Ishikawa (cell line): ENCODE measurements around the gene BCL2L1.

Experiments
- CEBPB ChIP-seq: IDR thresholded peaks from 2 replicates; pipeline ENCODE4 v1.6.1; 2012
- CREB1 ChIP-seq: IDR thresholded peaks from 2 replicates; pipeline ENCODE4 v1.6.1; 2012; ENCODE audit warnings: low read depth
- EP300 ChIP-seq: IDR thresholded peaks from 2 replicates; pipeline ENCODE4 v1.6.1; 2012; ENCODE audit warnings: borderline replicate concordance
- FOXM1 ChIP-seq: IDR thresholded peaks from 2 replicates; pipeline ENCODE4 v1.6.1; 2012; ENCODE audit warnings: low read depth, borderline replicate concordance
- RAD21 ChIP-seq: IDR thresholded peaks from 2 replicates; pipeline ENCODE4 v1.6.1; 2012; ENCODE audit warnings: low read depth
- TCF12 ChIP-seq: IDR thresholded peaks from 2 replicates; pipeline ENCODE4 v1.6.1; 2012; ENCODE audit warnings: low read depth
- TEAD4 ChIP-seq: IDR thresholded peaks from 2 replicates; pipeline ENCODE4 v1.6.1; 2012
- YY1 ChIP-seq: IDR thresholded peaks from 2 replicates; pipeline ENCODE4 v1.6.1; 2012; ENCODE audit warnings: low read depth
- TF ChIP-seq, protein P1 (sequence below): IDR thresholded peaks from 2 replicates; pipeline ENCODE4 v1.6.1; 2012
- TF ChIP-seq, protein P2 (sequence below): IDR thresholded peaks from 2 replicates; pipeline ENCODE4 v1.6.1; 2012

GRCh38 chr20:31721408-31722256 lies 1.0 kb downstream of the BCL2L1 start:
- TF ChIP-seq YY1, result no peak
- TF ChIP-seq, protein P1, sequence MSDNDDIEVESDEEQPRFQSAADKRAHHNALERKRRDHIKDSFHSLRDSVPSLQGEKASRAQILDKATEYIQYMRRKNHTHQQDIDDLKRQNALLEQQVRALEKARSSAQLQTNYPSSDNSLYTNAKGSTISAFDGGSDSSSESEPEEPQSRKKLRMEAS, result no peak
- no peak for TF ChIP-seq EP300
- no peak for TF ChIP-seq TEAD4
- TF ChIP-seq CEBPB, result no peak
- TF ChIP-seq RAD21, result no peak
- TF ChIP-seq FOXM1, result no peak
- TF ChIP-seq, protein P2, sequence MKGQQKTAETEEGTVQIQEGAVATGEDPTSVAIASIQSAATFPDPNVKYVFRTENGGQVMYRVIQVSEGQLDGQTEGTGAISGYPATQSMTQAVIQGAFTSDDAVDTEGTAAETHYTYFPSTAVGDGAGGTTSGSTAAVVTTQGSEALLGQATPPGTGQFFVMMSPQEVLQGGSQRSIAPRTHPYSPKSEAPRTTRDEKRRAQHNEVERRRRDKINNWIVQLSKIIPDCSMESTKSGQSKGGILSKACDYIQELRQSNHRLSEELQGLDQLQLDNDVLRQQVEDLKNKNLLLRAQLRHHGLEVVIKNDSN, result no peak
- no peak for TF ChIP-seq TCF12
- no peak for TF ChIP-seq CREB1
